ENCODE measurements around the gene TMEM221.
A peak's percentile ranks its signal among the peaks of the same experiment; 100 is the strongest.

The TMEM221 gene

DNA sequence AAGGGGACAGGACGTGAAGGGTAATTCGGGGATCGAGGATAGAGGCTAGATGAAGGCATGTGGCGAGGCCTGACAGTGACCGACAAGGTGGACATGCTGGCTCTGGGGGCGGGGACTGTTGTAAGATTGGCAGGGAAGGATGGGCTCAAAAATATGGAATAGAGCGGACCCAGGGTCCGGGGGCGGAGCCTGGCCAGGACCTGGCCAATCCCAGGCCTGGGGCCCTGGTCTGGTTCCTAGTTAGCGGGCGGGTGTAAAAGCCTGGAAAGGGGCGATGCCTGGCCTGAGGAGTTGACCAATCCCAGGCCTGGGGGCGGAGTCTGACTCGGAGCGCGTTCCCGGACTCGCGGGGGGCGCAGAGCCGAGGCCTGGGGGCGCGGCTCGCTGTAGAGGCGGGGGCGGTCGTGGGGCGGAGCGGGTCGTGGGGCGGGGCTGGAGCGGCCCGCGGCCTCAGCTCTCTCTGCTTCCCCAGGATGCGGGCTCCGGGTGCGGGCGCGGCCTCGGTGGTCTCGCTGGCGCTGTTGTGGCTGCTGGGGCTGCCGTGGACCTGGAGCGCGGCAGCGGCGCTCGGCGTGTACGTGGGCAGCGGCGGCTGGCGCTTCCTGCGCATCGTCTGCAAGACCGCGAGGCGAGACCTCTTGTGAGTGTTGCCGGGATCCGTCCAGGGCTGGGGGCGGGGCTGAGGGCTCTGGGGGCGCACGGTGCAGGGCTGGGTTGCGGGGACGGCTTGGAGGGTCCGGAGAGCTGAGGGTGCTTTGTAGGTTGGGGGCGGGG lies 21.8 kb upstream of the TMEM221 start, which contains the start of gene SLC27A1 (continued):
- TF ChIP-seq, protein P1, sequence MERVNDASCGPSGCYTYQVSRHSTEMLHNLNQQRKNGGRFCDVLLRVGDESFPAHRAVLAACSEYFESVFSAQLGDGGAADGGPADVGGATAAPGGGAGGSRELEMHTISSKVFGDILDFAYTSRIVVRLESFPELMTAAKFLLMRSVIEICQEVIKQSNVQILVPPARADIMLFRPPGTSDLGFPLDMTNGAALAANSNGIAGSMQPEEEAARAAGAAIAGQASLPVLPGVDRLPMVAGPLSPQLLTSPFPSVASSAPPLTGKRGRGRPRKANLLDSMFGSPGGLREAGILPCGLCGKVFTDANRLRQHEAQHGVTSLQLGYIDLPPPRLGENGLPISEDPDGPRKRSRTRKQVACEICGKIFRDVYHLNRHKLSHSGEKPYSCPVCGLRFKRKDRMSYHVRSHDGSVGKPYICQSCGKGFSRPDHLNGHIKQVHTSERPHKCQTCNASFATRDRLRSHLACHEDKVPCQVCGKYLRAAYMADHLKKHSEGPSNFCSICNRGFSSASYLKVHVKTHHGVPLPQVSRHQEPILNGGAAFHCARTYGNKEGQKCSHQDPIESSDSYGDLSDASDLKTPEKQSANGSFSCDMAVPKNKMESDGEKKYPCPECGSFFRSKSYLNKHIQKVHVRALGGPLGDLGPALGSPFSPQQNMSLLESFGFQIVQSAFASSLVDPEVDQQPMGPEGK (tag by site-specific recombination; IDR thresholded peaks at IDR 0.05), result peak; percentile 51; the same call in 1 of the 2 replicates
- no peak for TF ChIP-seq ZNF548 (tag by site-specific recombination; IDR thresholded peaks at IDR 0.05)
- TF ChIP-seq ZNF324 (tag by site-specific recombination; IDR thresholded peaks at IDR 0.05), result no peak
- TF ChIP-seq ZNF37A (tag by site-specific recombination; IDR thresholded peaks at IDR 0.05), result no peak
- TF ChIP-seq, protein P2, sequence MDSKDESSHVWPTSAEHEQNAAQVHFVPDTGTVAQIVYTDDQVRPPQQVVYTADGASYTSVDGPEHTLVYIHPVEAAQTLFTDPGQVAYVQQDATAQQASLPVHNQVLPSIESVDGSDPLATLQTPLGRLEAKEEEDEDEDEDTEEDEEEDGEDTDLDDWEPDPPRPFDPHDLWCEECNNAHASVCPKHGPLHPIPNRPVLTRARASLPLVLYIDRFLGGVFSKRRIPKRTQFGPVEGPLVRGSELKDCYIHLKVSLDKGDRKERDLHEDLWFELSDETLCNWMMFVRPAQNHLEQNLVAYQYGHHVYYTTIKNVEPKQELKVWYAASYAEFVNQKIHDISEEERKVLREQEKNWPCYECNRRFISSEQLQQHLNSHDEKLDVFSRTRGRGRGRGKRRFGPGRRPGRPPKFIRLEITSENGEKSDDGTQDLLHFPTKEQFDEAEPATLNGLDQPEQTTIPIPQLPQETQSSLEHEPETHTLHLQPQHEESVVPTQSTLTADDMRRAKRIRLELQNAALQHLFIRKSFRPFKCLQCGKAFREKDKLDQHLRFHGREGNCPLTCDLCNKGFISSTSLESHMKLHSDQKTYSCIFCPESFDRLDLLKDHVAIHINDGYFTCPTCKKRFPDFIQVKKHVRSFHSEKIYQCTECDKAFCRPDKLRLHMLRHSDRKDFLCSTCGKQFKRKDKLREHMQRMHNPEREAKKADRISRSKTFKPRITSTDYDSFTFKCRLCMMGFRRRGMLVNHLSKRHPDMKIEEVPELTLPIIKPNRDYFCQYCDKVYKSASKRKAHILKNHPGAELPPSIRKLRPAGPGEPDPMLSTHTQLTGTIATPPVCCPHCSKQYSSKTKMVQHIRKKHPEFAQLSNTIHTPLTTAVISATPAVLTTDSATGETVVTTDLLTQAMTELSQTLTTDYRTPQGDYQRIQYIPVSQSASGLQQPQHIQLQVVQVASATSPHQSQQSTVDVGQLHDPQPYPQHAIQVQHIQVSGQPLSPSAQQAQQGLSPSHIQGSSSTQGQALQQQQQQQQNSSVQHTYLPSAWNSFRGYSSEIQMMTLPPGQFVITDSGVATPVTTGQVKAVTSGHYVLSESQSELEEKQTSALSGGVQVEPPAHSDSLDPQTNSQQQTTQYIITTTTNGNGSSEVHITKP (tag by site-specific recombination; IDR thresholded peaks at IDR 0.05), result peak; percentile 70
- TF ChIP-seq ZNF555 (tag by site-specific recombination; conservative IDR thresholded peaks at IDR 0.05), result no peak
- peak; percentile 97 for TF ChIP-seq ZBTB8A (tag by site-specific recombination; IDR thresholded peaks at IDR 0.05)
- TF ChIP-seq EGR2 (tag by site-specific recombination; IDR thresholded peaks at IDR 0.05; ENCODE audit: low read depth), result peak; percentile 31; the same call in 1 of the 2 replicates
- peak; percentile 88 for TF ChIP-seq KLF10 (tag by site-specific recombination; IDR thresholded peaks at IDR 0.05)
- peak; percentile 51; the same call in 1 of the 2 replicates for TF ChIP-seq ZSCAN30 (tag by site-specific recombination; IDR thresholded peaks at IDR 0.05)
- TF ChIP-seq ZNF747 (tag by site-specific recombination; IDR thresholded peaks at IDR 0.05), result no peak
- no peak for TF ChIP-seq SALL2 (tag by site-specific recombination; IDR thresholded peaks at IDR 0.05; ENCODE audit: borderline replicate concordance)
- no peak for TF ChIP-seq ZNF513 (tag by site-specific recombination; IDR thresholded peaks at IDR 0.05)
- no peak for TF ChIP-seq SETDB1 (IDR thresholded peaks at IDR 0.05; ENCODE audit: insufficient read length, low read length)
- no peak for TF ChIP-seq ZNF184 (tag by site-specific recombination; IDR thresholded peaks at IDR 0.05)
- no peak for TF ChIP-seq ZNF174 (tag by site-specific recombination; IDR thresholded peaks at IDR 0.05)
- TF ChIP-seq ZBTB26 (tag by site-specific recombination; optimal IDR thresholded peaks at IDR 0.05), result peak; percentile 85
- TF ChIP-seq, protein P3, sequence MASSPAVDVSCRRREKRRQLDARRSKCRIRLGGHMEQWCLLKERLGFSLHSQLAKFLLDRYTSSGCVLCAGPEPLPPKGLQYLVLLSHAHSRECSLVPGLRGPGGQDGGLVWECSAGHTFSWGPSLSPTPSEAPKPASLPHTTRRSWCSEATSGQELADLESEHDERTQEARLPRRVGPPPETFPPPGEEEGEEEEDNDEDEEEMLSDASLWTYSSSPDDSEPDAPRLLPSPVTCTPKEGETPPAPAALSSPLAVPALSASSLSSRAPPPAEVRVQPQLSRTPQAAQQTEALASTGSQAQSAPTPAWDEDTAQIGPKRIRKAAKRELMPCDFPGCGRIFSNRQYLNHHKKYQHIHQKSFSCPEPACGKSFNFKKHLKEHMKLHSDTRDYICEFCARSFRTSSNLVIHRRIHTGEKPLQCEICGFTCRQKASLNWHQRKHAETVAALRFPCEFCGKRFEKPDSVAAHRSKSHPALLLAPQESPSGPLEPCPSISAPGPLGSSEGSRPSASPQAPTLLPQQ (tag by site-specific recombination; IDR thresholded peaks at IDR 0.05), result no peak
- peak; percentile 79 for TF ChIP-seq SP3 (tag by site-specific recombination; IDR thresholded peaks at IDR 0.05)
- TF ChIP-seq ZNF26 (tag by site-specific recombination; IDR thresholded peaks at IDR 0.05), result no peak
- TF ChIP-seq ZNF600 (tag by site-specific recombination; IDR thresholded peaks at IDR 0.05), result peak; percentile 96
- TF ChIP-seq ZFHX2 (tag by site-specific recombination; conservative IDR thresholded peaks at IDR 0.05), result peak; percentile 72
- no peak for TF ChIP-seq ZNF654 (tag by site-specific recombination; IDR thresholded peaks at IDR 0.05; ENCODE audit: low read depth)
- peak; percentile 59; the same call in 1 of the 2 replicates for TF ChIP-seq GLIS2 (tag by site-specific recombination; IDR thresholded peaks at IDR 0.05)
- TF ChIP-seq ZNF169 (tag by site-specific recombination; IDR thresholded peaks at IDR 0.05), result no peak
- no peak for TF ChIP-seq ZNF10 (tag by site-specific recombination; IDR thresholded peaks at IDR 0.05)
- no peak for TF ChIP-seq HOXA7 (CRISPR knock-in tag; IDR thresholded peaks at IDR 0.05; ENCODE audit: borderline replicate concordance)
- TF ChIP-seq KLF16 (tag by site-specific recombination; IDR thresholded peaks at IDR 0.05), result peak; percentile 75
- peak; percentile 70 for TF ChIP-seq GLIS1 (tag by site-specific recombination; IDR thresholded peaks at IDR 0.05)

Measured in HEK293 (cell line).